GM12874 (cell line): ENCODE results near the gene LRRTM1.

ENCODE experiments used
- CTCF ChIP-seq: IDR thresholded peaks from 2 replicates; pipeline ENCODE4 v1.5.1; 2011; ENCODE audit warnings: low read depth, mild to moderate bottlenecking, control low read depth, low read length, moderate library complexity; ENCODE audit not compliant: insufficient read depth

Gene LRRTM1

GRCh38 chr2:80323610-80324009 lies 19.1 kb upstream of the LRRTM1 start:
- TF ChIP-seq CTCF, result no peak

- TF ChIP-seq CTCF, result no peak
Measured at GRCh38 chr2:80322958-80323357, 18.4 kb upstream of the LRRTM1 start.

GRCh38 chr2:80322311-80322920 lies 17.9 kb upstream of the LRRTM1 start:
- no peak for TF ChIP-seq CTCF

- no peak for TF ChIP-seq CTCF
Measured at GRCh38 chr2:80312282-80312839, 7.8 kb upstream of the LRRTM1 start.

GRCh38 chr2:80311304-80311703 lies 6.8 kb upstream of the LRRTM1 start:
- no peak for TF ChIP-seq CTCF

- TF ChIP-seq CTCF, result no peak
Measured at GRCh38 chr2:80303006-80303908, 1.3 kb downstream of the LRRTM1 start.

- TF ChIP-seq CTCF, result no peak
Measured at GRCh38 chr2:80302314-80303005, 2.1 kb downstream of the LRRTM1 start.
